T1000 (cell line): ENCODE data around the gene ZNF275.
"Not testable (repeated sequence)": the region's sequence is repeated elsewhere in the genome, so short reads cannot be mapped to it uniquely, and the experiment has no call there.

ENCODE experiments used
- DNase-seq: peaks from one replicate; lab custom pipeline; 2025; ENCODE audit warnings: mixed read lengths; lab: John Stamatoyannopoulos, UW

Gene ZNF275

DNA sequence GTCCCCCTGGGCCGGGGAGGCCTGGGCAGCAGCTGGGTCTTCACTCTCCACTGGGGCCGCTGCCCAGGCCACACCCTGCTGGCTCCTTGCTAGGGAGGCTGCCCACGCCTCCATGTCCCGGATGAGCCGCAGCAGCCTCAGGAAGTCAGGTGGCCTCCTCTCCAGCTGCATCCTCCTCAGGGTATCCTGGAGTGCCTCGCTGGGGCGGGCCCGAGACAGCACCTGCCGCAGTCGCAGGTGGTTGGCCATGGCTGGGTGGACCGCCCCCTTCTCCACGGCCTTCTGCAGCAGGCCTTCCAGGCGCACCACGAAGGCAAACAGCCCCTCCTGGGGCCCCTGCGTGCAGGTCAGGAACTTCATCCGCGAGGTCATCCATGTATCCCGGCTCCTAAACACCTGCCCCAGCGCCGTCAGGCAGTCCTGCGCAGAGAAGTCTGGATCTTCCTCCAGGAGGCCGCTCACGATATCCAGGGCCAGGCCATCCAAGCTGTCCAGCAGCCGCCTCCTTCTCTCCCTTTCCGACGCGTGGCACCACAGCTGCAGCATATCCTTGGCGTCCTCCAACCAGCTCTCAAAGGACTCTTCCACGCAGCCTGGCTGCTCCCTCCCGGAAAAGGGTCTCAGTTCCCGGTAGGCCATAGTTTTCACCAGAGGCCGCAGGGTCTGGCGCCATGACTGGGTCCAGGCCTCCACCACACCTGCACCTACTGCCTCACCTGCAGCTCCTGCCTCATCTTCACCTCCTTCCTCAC is 14.5 kb upstream of the ZNF275 start:
- no peak for DNase-seq

DNA sequence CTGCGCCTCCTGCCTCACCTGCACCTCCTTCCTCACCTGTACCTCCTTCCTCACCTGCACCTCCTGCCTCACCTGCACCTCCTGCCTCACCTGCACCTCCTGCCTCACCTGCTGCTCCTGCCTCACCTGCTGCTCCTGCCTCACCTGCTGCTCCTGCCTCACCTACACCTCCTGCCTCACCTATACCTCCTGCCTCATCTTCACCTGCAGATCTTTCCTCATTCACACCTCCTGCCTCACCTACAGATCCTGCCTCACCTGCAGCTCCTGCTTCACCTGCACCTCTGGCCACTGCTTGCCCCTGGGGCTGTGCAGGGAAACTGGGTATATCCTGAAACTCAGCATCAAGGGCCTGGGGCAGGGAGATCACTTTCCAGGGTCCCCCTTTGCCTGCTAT is 13.9 kb upstream of the ZNF275 start:
- DNase-seq = not testable (repeated sequence)

DNA sequence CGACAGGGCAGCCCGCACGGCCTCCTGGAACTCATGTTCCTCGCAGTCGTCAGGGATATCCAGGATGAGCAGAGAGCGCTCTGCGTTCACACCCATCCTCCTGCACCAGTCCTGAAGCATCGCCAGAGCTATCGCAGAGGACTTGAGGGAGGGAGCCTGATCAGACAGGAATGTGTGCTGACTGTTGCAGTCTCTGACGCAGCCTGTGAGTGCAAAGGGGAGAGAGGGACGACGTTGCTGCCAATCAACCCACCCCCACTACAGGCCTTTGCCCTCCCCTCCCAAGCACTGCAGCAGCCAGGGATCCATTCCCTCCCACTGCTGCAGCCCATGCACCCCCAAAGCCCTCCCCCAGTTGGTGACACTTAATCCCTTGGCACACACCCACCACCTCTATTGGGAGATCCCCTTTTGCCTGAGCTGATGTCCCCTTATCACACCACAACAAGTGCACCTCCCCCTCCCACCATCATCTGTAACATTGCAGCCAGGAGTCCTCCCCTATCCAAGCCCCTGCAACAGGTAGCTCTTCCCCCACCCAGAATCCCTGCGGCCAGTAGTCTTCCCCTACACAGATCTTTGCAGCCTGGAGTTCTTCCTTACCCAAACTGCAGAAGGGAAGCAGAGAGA is 13.3 kb upstream of the ZNF275 start:
- DNase-seq = no peak

DNA sequence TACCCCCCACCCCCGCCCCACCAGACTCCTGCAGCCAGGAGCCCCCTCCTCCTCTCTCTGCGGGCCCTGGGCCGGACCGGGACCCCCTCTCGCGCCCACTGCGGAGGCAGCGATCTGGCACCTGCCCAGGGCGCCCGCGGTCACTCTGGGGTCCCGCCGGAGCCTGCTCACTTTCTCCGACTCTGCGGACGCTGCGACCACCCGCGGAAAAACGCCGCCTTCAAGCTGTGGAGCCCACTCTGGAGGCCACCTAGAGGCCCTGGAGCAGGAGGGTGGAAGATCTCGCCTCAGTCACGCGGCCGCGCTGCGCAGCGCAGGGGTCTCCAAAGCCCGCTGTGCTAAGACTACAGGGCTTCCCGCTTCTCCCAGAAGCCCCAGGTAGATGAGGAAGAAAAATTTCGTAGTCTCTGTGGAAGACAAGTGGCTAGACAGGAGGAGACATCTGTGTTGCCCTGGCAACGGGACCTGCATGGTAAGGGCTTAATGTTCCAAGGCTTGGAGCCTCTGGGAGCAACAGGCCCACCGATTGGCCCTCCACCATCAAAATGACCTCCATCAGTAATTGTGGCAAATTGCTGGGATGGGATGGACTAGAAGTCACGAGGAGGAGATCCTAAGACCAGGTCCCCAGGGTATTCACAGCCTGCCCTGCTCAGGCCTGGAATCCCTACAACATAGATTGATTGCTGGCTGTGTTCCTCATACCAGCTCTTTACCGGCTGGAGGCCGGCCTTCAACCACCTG is 12.4 kb upstream of the ZNF275 start, which contains the start of gene PNMA6F:
TSS of gene PNMA6F (minus strand) at position 387 of the 744 bp plus-strand sequence. CDS start 1,093 bp downstream, outside the sequence.
- no peak for DNase-seq

DNA sequence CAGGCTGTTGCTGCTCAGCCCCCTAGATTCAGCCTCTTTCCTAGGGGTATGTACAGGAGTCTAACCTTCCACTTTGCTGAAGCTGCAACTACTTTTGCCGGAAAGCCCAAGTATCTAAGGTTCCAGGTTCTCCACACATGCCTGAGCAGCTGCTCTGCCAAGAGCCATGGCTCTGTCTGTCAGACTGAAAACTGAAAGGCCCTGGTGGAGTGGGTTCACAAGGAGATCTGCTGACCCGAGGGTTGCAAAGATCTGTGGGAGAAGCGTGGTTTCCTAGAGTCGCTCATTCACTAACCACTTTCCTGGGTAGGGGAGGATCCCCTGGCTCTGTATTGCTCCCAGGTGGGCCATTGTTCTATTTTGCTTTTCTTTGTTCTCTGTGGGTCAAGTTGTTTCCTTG is 6.4 kb upstream of the ZNF275 start:
- DNase-seq = no peak

DNA sequence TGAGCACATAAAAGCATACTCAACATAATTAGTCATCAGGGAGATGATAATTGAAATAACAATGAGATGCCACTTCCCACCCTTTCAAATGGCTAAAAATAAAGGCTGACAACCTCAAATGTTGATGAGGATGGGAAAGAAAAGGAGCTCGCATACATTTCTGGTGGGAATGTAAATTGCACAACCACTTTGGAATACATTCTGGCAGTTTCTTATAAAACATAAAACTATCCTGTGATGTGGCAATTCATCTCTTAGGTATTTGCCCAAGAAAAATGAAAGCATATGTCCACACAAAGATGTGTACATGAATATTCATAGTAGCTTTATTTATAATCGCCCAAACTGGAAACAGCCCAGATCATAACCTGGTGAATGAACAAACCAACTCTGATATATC is 687 bp upstream of the ZNF275 start:
- DNase-seq = no peak

DNA sequence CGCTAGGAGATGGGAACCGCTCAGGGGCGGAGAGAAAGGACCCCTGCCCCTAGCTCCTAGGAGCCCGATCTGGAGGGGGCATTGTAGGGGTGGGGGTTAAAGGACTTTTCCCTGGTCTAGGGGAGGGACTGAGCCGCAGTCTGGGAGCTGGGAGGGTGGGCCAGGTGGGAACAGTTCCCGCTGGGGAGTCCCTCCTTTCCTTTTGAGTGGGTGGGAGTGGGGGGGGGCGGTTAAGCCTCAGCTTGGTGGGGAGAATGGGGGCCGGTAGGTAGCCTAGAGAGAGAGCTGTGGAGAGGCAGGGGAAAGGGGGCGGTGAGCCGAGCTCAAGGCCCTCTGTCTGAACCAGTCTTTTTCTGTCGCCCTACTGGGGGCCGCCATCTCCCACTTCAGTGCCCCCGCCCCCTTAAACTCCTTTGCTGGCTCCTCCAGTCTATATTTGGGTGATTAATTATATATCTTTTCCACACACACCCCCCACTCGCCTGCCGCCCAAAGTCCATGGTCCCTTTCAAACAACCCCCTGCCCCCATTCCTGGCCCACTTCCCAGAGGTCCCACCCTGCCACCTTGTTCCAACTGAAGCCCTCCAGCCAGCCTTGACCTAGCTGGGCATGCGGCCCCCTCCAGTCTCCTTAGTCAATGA is 822 bp downstream of the ZNF275 start:
- no peak for DNase-seq

DNA sequence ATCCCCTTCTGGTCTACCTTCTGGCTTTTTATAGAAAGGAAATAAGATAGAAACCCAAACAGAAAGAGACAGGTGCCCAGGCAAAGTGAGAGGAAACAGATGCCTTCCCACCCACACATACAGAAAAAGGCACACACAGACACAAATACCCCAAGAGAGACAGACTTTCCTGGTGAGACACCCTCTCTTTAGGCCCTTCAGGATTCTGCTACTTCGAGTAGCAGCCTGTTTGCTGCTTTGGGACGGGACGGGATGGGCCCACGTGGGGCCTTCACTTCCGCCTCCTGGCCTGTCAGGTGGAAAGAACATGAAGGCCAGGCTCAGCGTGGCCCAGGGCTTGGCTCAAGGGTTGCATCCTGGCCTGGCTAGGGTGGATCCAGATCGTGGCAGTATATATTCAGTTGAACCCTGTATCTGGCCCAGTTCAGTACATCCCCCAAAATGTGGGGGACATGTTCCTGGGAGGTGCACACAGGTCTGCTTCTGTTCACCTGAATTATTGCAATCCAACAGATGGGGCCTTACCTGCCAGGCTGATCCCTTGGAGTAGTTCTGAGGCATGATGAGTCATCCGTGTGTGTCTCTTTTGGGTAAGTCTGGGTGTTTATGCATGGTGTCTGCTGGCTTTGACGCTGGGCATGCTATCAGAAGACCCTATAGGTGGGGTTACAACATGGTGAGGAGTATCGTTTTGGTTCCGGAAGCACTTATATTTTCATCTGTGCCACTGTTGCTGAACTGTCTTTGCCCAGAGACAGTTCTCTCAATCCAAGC is 2.4 kb downstream of the ZNF275 start:
- DNase-seq = no peak

DNA sequence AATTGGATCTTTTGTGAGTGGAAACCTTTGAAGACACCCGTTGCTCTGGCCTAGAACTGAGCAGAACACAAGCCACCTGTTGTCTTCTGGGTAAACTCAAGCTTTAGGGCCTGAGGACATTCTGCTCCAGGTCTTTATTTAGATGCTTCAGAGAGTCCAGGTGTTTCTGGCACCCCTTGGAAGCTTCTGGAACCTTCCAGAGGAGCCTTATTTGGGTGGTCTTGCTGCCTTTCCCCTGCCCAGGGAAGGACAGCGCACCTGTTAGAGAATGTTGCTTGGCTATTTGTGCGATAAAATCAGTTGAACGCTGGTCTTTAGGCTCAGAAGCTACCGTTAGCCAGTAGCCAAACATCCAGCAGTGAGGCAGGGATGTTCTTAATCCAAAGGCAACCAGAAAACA is 3.0 kb downstream of the ZNF275 start:
- DNase-seq = no peak

DNA sequence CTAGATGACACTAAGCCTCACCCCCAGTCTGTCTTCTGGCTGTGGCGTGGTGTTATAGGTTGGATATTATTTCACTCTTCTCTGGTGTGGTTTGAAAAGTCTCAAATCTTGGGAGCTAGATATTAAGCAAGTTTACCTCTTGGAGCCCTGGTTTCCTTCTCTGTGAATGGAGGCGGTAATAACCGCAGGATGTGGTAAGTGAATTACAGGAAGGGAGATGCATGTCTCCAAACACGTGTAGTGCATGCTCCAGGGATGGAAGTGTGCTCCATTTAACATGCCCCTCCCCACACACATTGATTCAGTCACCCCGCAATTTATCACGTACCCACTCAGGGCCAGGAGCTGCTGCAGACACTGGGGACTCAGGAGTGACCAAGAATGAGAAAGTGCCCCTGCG is 4.9 kb downstream of the ZNF275 start:
- no peak for DNase-seq

DNA sequence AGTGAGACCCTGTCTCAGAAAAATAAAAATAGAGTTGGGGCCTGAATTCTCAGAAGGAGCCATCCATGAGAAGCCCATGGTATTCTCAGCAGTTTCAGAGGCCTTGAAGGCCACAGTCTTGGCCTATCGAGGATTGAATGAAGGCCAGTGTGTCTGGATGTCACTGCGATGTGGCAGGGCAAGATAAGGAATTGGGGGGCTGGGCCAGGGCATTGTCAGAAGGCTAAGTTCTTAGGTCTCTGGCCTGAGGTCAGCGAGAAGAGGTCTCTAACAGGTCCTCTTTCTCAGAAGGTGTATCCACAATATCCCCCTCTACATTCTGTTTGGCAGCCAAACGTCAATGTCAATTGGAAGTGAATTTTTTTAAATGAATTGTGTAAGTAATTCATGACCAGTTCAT is 5.7 kb downstream of the ZNF275 start:
- DNase-seq = no peak

DNA sequence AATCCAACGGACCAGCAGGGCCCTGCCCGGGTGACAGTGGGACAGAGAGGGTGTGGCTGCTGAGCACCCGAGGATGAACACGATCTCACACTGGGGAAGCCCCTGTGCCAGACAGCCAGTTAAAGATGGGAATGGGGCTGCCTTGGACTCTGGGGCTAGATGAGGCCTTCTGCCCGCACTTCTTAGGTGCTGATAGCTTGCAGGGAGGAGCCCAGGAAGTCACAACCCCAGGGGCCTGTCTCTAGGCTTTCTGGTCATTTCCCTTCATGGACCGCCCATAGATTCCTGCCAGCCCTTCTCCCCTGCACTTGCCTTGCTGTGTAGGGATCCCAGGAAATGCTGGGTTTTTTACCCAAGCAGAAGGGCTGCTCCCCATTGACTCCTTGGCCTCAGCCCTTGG is 6.2 kb downstream of the ZNF275 start:
- DNase-seq = no peak

DNA sequence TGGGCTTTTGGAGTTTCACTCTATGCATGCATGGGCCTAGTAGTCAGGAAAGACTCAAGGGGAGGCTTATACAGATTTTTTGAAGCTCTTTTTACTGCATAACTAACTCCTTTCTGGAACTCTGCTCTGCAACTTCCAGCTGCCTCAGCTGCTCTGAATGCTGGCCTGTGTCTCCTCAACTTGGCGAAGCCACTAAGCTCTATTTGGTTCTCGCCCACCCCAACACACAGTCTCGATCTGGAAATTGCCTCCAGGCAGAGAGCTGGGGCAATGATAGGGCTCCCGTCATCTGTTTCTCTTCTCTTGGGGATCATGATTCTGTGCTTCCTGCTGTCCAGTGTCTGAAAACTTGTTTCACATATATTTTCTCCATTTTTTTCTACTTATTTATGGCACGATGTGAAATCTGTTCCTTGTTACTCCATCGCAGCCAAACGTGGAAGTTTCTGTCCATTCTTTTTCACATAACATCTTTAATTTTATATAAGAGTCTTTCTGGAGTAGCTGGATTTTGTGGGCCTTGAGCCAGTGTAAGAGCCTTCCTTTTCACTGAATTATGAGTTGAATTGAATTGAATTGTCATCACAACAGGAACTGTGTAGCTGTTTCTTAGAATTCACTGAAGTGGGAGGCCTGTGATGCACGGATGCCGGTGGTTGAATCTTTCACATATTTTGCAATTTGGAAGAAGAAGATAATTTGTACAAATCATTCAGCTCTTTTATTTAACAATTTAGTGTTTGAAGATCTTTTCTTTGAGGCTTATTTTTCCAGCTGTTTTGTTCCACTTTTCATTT is 9.0 kb downstream of the ZNF275 start:
- DNase-seq = no peak

DNA sequence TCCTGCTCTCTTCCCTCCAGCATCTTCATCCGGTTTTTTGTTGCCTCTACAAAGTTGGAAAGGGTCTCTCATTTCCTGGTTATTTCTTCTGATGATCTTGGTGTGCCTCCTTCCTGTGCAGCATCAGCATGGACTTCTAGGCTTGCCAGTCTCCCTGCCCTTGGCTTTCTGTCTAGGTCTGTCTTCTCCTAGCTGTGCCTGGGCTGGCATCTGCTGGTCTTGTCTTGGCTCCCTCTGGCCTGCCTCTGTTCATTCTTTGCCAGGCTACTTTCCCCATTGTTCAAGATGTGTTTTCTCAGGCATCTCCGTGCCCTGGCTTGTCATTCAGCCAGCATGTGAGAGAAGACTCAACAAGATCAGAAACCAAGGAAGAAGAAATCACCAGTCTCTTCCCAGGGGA is 9.7 kb downstream of the ZNF275 start:
- no peak for DNase-seq

DNA sequence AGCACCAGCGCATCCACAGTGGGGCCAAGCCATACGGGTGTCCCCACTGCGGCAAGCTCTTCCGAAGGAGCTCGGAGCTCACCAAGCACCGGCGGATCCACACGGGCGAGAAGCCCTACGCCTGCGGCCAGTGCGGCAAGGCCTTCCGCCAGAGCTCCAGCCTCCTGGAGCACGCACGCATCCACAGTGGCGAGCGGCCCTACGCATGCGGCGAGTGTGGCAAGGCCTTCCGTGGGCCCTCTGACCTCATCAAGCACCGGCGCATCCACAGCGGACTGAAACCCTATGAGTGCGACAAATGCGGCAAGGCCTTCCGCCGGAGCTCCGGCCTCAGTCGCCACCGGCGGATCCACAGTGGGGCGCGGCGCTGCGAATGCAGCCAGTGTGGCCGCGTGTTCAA is 13.6 kb downstream of the ZNF275 start:
- DNase-seq = no peak

DNA sequence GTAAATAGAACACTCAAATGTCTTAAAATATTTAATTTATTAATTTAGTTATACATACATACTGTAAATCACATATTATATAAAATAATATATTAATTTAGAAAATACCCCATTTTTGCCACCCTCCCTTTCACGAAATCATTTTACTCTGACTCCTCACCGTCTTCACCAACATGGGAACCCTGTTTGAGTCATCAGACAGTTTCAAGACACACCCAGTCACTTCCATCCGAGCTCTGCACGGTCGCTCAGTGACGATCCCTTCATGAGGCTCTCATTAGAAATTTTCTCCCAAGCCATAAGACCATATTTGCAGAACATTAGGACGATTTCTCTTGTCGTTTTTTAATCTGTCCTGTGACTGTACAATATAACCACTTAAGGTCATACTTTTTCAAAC is 14.5 kb downstream of the ZNF275 start:
- no peak for DNase-seq

DNA sequence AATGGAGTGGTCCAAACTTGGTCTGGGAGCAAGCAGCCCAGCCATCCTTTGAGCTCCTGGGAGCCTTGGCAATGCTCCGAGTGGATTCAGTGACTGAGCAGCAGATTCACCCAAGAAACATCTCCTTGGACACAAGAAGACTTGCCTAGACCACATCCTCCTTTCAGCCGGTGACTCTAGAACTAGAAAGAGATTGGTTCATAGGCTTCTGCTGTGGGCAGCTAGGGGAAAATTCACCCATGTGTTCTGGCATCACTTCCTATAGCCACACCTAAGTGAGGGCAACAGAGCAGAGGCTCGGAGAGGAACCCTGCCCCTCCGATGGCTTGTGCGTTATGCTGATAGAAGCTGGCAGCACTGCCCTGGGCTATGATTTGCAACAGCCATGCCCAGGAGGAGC is 16.0 kb downstream of the ZNF275 start:
- no peak for DNase-seq

DNA sequence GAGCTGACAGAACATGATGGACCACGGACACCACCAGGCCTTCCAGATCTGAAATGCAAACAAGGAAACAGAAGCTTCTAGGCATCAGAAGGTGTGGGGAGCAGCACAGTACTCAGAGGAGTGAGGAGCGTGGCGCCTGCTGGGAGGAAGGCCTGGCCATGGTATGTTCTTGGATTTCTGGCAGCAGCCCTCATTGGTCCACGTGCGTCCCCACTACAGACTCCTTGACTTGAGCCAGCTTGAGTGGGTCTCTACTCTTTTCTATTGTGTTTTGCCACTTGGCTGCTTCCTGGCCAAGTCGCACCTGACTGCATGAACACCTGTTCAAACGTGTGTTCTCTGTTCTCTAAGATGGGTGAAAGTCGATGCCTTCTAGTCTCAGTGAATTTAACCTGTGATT is 18.0 kb downstream of the ZNF275 start:
- no peak for DNase-seq

DNA sequence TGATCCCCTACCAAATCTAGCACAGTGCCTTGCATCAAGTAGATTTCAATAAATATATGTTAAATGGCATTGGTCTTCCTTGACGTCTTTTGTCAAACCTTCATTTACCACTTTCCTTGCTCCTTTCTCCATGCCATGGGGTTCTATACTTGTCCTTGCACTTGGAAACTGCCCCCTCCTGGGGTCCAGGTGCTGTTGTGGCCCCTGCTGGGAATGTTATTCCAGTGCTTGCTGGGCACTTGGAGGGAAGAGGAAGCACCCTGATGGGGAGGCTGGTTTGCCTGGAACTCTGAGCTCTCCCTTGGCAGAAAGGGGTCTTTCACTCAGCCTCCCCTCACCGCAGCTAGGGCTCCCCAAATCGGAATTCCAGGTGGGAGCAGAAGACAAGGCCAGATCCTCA is 18.9 kb downstream of the ZNF275 start:
- DNase-seq = no peak

DNA sequence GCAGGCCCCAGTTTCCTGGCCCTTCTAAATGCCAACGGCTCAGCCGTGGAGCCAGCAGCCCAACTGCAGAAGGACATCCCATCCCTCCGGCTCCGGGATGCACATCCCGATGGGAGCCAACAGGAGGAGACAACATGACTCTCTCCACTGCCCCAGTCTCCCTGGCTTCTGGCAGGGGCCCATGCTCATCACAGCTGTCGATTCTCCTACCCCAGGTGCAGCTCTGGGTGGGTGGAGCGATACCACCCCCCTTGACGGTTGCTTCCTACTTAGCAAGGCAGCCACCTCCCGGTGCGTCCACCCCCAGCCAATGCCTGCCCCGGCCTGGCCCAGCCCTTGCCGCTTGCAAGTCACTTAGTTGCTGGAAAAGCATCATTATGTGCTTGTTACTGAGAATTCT is 19.5 kb downstream of the ZNF275 start:
- no peak for DNase-seq

DNA sequence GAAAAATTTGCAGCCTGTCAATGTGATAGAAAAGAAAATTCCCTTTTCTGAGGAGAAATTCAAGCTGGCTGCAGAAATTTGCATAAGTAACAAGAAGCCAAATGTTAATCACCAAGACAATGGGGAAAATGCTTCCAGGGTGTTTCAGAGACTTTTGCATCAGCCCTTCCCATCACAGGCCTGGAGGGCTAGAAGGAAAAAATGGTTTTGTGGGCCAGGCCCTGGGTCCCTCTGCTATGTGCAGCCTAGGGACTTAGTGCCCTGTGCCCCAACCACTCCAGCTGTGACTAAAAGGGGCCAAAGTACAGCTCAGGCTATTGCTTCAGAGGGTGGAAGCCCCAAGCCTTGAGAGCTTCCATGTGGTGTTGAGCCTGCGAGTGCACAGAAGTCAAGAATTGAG is 23.9 kb downstream of the ZNF275 start:
- no peak for DNase-seq
